MM.1S (cell line): ENCODE results near the gene APOA1.
"Not testable (repeated sequence)": the region's sequence is repeated elsewhere in the genome, so short reads cannot be mapped to it uniquely, and the experiment has no call there.

ENCODE experiments used
- CTCF ChIP-seq: fragments of 300-600 bp; sonication (generic); IDR thresholded peaks from 2 replicates; pipeline ENCODE4 v1.5.1; 2016; ENCODE audit warnings: antibody characterized with exemption, low read length, mixed read lengths
- EZH2phosphoT487 ChIP-seq: fragments of 300-600 bp; sonication (generic); IDR thresholded peaks from 2 replicates; pipeline ENCODE4 v1.6.1; 2018; ENCODE audit warnings: antibody characterized with exemption, low read length

GRCh38 chr11:116801662-116802061 is 35.8 kb downstream of the APOA1 start:
- not testable (repeated sequence) for TF ChIP-seq EZH2phosphoT487, CTCF
